Measurements from ENCODE around the gene PHKB.

GRCh38 chr16:47699106-47699505 is 238.0 kb downstream of the PHKB start:
- no peak for TF ChIP-seq POLR2A (IDR thresholded peaks at IDR 0.05)
- TF ChIP-seq, protein P1, sequence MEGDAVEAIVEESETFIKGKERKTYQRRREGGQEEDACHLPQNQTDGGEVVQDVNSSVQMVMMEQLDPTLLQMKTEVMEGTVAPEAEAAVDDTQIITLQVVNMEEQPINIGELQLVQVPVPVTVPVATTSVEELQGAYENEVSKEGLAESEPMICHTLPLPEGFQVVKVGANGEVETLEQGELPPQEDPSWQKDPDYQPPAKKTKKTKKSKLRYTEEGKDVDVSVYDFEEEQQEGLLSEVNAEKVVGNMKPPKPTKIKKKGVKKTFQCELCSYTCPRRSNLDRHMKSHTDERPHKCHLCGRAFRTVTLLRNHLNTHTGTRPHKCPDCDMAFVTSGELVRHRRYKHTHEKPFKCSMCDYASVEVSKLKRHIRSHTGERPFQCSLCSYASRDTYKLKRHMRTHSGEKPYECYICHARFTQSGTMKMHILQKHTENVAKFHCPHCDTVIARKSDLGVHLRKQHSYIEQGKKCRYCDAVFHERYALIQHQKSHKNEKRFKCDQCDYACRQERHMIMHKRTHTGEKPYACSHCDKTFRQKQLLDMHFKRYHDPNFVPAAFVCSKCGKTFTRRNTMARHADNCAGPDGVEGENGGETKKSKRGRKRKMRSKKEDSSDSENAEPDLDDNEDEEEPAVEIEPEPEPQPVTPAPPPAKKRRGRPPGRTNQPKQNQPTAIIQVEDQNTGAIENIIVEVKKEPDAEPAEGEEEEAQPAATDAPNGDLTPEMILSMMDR (IDR thresholded peaks at IDR 0.05), result no peak

Measured in uterus (tissue), 2 donors.